Measurements from ENCODE around the gene YWHAG.
"Not testable (repeated sequence)": the region's sequence is repeated elsewhere in the genome, so short reads cannot be mapped to it uniquely, and the experiment has no call there.

GRCh38 chr7:76309341-76310101 lies 49.3 kb downstream of the YWHAG start:
- not testable (repeated sequence) for TF ChIP-seq POLR2A, POLR2AphosphoS5, CTCF, EP300 (IDR thresholded peaks at IDR 0.05)
